HG03520 (cell line): Measurements from ENCODE around the gene TCF15.
"Not testable (repeated sequence)": the region's sequence is repeated elsewhere in the genome, so short reads cannot be mapped to it uniquely, and the experiment has no call there.

Experiments used
- ATAC-seq: cut with Tn5 transposase; IDR thresholded peaks from one replicate; pipeline ENCODE4 v1.9.1; 2021; ENCODE audit warnings: mild to moderate bottlenecking, moderate library complexity; ENCODE audit not compliant: unreplicated experiment

Gene TCF15

GRCh38 chr20:584161-584970 is 25.7 kb downstream of the TCF15 start:
- no peak for ATAC-seq

- ATAC-seq = no peak
Measured at GRCh38 chr20:582204-582603, 27.9 kb downstream of the TCF15 start.

DNA sequence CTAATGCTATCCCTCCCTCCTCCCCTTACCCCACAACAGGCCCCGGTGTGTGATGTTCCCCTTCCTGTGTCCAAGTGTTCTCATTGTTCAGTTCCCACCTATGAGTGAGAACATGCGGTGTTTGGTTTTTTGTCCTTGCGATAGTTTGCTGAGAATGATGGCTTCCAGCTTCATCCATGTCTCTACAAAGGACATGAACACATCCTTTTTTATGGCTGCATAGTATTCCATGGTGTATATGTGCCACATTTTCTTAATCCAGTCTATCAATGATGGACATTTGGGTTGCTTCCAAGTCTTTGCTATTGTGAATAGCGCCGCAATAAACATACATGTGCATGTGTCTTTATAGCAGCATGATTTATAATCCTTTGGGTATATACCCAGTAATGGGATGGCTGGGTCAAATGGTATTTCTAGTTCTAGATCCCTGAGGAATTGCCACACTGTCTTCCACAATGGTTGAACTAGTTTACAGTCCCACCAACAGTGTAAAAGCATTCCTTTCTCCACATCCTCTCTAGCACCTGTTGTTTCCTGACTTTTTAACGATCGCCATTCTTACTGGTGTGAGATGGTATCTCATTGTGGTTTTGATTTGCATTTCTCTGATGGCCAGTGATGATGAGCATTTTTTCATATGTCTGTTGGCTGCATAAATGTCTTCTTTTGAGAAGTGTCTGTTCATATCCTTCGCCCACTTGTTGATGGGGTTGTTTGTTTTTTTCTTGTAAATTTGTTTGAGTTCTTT is 31.0 kb downstream of the TCF15 start:
- ATAC-seq = not testable (repeated sequence)

- no peak for ATAC-seq
Measured at GRCh38 chr20:577167-577791, 32.8 kb downstream of the TCF15 start.

GRCh38 chr20:576156-576555 is 34.0 kb downstream of the TCF15 start:
- no peak for ATAC-seq

GRCh38 chr20:575230-575629 is 34.9 kb downstream of the TCF15 start:
- no peak for ATAC-seq

GRCh38 chr20:574297-574942 is 35.7 kb downstream of the TCF15 start:
- no peak for ATAC-seq

GRCh38 chr20:573414-574296 is 36.5 kb downstream of the TCF15 start:
- no peak for ATAC-seq

- no peak for ATAC-seq
Measured at GRCh38 chr20:572727-573126, 37.4 kb downstream of the TCF15 start.

DNA sequence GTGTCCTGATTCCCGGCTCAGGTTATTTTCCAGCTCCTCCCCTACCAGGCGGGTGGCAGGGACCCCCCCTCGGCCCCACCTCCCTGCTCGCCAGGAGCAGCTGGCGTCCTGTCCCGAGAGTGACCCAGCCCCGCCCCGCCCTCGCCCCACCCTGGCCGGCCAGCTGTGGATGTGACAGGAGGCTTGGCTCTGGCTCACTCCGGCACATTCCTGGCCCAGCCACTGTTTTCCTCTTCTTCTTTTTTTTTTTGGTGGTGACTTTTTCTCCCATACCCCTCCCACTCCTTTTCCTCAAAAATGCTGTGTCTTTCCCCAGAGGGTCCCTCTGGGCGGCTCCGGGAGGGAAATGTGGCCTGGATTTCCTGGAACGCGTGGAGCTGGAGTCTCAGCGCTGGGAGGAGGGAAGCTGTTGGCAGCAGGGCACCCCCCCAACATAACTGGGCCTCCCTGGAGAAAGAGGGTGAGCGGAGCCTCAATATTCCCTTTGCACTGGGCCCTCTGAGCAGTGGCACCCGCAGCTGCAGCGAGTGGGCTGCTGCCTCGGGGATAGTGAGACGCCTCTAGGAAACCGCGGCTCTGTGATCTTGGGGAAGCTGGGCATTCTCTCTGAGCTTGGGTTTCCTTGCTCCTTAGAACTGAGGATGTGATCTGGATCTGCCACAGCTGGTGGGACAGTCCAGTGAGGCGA is 38.2 kb downstream of the TCF15 start:
- no peak for ATAC-seq

DNA sequence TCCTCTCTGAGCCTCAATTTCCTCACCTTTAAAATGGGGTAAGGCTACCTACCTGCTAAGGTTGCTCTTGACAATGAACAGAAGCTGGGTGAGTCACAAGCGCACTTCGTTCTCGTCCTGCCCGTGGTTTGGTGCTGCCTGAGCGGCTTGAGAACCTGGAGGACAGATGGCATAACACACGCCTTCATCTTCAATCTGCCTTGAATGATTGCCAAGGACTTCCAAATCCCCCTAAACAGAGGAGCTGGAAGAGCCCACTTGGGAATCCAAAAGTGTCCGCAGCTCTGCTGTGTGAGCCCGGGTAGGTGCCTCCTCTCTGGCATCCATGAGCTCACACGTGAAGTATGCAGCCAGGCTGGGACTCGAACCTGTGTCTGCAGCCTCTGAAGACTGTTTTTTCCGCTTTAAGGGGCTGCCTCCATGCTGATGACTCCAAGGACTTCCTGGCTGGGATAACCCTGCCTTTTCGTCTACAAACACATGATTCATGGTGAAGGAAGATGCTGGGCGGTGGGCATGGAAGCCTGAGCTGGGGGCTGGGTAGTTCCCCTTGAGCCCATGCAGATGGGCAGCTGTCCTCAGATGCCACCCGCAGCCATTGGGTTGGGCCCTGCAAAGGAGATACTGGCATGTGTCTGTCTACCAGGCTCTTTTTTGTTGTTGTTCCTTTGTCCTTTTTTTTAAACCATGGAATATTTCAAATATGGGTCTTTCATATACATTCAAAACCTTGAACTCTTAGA is 41.3 kb downstream of the TCF15 start:
- no peak for ATAC-seq

- no peak for ATAC-seq
Measured at GRCh38 chr20:568097-568652, 41.9 kb downstream of the TCF15 start.

- no peak for ATAC-seq
Measured at GRCh38 chr20:564192-564591, 45.9 kb downstream of the TCF15 start.

GRCh38 chr20:563187-563586 is 46.9 kb downstream of the TCF15 start:
- no peak for ATAC-seq

DNA sequence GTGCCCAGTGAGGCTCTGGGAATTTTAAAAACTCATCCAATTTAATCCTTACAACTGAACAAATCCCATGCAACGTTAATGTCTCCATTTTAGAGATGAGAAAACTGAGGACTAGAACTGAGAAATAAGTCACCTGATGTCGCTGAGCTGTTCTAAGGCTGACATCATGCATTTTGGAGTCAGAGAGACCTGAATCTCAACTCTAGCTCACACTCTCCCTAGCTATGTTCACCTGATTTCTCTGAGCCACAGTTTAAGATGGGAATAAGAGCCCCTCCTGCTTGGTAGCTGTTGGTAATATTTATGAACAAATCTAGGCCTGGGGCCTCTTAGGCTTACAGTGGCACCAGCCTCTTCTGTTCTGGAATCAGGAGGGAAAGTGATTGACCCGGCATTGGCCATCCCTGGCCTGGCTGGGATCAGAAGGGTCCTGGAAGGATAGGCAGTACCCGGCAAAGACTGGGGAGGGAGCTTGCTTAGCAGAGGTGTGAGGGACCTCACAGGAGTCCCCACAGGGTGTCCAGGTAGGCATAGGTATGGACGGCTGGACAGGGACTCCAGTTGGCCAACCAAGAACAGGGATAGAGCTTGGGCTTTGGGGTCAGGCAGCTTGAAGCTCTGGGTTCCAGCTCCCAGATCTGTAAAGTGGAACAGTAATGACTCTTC is 47.7 kb downstream of the TCF15 start:
- no peak for ATAC-seq

DNA sequence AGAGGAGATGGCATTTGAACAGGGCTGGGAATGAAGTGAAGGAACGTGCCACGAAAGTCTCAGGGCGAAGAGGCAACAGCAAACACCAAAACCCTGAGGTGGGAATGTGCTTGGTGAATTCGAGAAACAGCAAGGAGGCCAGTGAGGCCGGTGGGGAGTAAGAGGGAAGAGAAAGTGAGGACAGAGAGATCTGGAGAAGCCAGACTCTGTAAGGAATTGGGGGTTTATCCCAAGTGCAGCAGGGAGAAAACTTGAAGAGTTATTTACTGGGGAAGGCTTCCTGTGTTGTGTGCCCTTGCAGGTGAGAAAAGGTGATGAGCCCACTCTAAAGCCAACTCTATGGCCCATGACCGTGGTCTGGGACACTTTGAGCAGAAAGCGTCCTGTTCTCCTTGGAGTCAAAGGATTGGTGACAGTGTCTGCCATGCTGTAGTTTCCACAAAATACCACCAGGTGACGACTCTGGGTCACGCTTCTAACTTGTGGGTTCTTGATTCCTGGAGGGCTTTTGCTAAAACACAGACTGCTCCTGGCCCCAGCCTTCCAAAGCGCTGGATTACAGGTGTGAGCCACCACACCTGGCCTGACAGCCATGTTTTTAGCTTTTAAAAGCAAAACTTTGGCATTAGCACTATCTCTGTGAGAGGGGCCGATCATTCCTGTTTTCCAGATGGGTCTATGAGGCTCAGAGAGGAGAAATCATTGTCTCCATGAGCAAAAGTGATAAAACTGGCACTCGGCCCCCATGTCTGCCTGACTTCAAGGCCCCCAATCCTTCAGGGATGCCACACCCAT is 48.5 kb downstream of the TCF15 start:
- no peak for ATAC-seq

GRCh38 chr20:560680-561079 is 49.4 kb downstream of the TCF15 start:
- ATAC-seq = no peak
